Measurements from ENCODE around the gene PPARD.

DNA sequence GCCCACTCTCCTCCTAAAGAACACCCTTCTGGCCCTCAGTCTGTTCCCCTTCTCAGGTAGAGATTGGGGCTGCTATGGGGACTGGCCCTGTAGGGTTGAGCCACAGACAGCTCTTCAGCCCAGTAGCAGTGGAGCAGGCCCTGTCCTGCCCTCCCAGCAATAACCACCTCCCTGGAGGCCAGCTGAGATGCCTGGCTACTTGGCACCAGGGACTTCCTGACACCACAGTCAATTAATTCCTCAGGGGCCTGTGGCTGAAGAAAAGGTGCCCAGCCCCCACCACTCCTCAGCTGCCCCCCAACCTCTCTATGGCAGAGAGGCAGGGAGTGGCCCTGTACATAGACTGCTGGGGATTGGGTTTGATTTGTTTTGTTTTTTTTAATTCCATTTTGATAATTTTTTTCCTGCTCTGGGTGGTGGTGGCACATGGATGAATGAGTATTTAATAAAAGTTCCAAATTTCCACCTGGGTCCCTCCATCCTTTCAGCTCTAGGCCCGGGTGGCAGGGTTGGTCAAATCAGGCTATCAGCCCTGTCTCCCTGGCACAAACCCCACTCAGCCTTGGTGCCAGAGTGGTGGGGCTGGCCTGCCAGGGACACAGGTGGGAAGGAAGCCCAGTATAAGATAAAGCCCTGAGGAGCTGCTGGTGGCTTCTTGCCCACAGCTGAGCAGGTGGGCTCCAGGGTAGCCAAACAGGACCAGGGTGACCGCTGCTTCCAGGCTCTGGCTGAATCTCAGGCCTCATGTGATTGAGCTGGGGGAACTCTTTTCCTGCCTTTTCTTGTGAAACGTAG is 46.6 kb upstream of the PPARD start:
- TF ChIP-seq EZH2 (IDR thresholded peaks at IDR 0.05; ENCODE audit: borderline replicate concordance, low read depth, low read length, poor library complexity, severe bottlenecking): no peak
- TF ChIP-seq CTCF (conservative IDR thresholded peaks at IDR 0.05; ENCODE audit: low read depth, low read length): no peak

All from A673 (cell line).